Osteoblast (primary cell): Measurements from ENCODE around the gene TRMT1. TPM values are rescaled to one million over a fixed set of nuclear protein-coding genes. Genes with fewer than 3 reads are reported as not detected.

Source experiments
- DNase-seq: peaks from one replicate; pipeline ENCODE4 v3.0.0; 2011; ENCODE audit warnings: low spot score, mixed read lengths; ENCODE audit not compliant: insufficient read length; ENCODE audit errors: missing footprints
- H2AFZ ChIP-seq: 2 replicates; pipeline ENCODE4 v1.6.0; 2011; ENCODE audit warnings: mild to moderate bottlenecking, low read length
- H3K27ac ChIP-seq: 2 replicates; pipeline ENCODE4 v1.5.1; 2011; ENCODE audit warnings: mild to moderate bottlenecking, low read depth, low read length, moderate library complexity
- H3K27me3 ChIP-seq: 2 replicates; pipeline ENCODE4 v1.6.0; 2012; ENCODE audit warnings: mild to moderate bottlenecking, control low read depth, inconsistent platforms, low read length, moderate library complexity; ENCODE audit not compliant: insufficient read depth
- H3K36me3 ChIP-seq: 2 replicates; pipeline ENCODE4 v1.5.1; 2011; ENCODE audit warnings: mild to moderate bottlenecking, low read length, control low read depth, moderate library complexity; ENCODE audit not compliant: insufficient read depth
- H3K4me1 ChIP-seq: 2 replicates; pipeline ENCODE4 v1.5.1; 2011; ENCODE audit warnings: mild to moderate bottlenecking, low read length, control low read depth, moderate library complexity; ENCODE audit not compliant: insufficient read depth
- H3K4me2 ChIP-seq: 2 replicates; pipeline ENCODE4 v1.6.0; 2011; ENCODE audit warnings: mild to moderate bottlenecking, low read length; ENCODE audit not compliant: insufficient read depth
- H3K4me3 ChIP-seq: fragments of 200-600 bp; sonication (generic); 3 replicates; pipeline ENCODE4 v1.5.1; 2012; ENCODE audit warnings: mild to moderate bottlenecking, low read length, inconsistent platforms; ENCODE audit not compliant: insufficient read depth
- H3K79me2 ChIP-seq: 2 replicates; pipeline ENCODE4 v1.6.0; 2012; ENCODE audit warnings: mild to moderate bottlenecking, low read length, control low read depth, inconsistent platforms; ENCODE audit not compliant: insufficient read depth
- H3K9me3 ChIP-seq: 2 replicates; pipeline ENCODE4 v1.5.1; 2011; ENCODE audit warnings: low read depth, low read length, control low read depth
- H4K20me1 ChIP-seq: 2 replicates; pipeline ENCODE4 v1.6.0; 2012; ENCODE audit warnings: mild to moderate bottlenecking, low read length, control low read depth; ENCODE audit not compliant: insufficient read depth
- total RNA-seq: library from RNA; depleted of rRNA; stranded (reverse); fragments of >200 nt; gene quantifications from 2 replicates; pipeline ENCODE4 v1.2.3, GENCODE V29; 2012
- TF ChIP-seq, protein P1 (sequence below): IDR thresholded peaks from 2 replicates; pipeline ENCODE4 v1.5.1; 2011; ENCODE audit warnings: mild to moderate bottlenecking, low read depth, low read length, moderate library complexity; ENCODE audit errors: extremely low read depth

The TRMT1 gene
- total RNA-seq, 1 donor: 29.7 TPM

- peaks cover 97% of the 10 kb centered on the region for H3K79me2 ChIP-seq
- H3K36me3 ChIP-seq: peaks cover 3% of the 10 kb centered on the region
- H4K20me1 ChIP-seq: peaks cover 35% of the 10 kb centered on the region
- no peaks in the 10 kb centered on the region for H3K9me3 ChIP-seq
- TF ChIP-seq, protein P1, sequence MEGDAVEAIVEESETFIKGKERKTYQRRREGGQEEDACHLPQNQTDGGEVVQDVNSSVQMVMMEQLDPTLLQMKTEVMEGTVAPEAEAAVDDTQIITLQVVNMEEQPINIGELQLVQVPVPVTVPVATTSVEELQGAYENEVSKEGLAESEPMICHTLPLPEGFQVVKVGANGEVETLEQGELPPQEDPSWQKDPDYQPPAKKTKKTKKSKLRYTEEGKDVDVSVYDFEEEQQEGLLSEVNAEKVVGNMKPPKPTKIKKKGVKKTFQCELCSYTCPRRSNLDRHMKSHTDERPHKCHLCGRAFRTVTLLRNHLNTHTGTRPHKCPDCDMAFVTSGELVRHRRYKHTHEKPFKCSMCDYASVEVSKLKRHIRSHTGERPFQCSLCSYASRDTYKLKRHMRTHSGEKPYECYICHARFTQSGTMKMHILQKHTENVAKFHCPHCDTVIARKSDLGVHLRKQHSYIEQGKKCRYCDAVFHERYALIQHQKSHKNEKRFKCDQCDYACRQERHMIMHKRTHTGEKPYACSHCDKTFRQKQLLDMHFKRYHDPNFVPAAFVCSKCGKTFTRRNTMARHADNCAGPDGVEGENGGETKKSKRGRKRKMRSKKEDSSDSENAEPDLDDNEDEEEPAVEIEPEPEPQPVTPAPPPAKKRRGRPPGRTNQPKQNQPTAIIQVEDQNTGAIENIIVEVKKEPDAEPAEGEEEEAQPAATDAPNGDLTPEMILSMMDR: peak; percentile 94
- peak overlapping the region; percentile 89 for H3K4me2 ChIP-seq
- DNase-seq: peak; percentile 98
- no peaks in the 10 kb centered on the region for H3K27me3 ChIP-seq
- peak overlapping the region; percentile 80 for H2AFZ ChIP-seq
- H3K4me3 ChIP-seq: peak overlapping the region; percentile 69
- peaks cover 57% of the 10 kb centered on the region for H3K4me1 ChIP-seq
- peak overlapping the region; percentile 69 for H3K27ac ChIP-seq
These were observed 55.3 kb downstream of the TRMT1 start for GRCh38 chr19:13060964-13061927.

- H3K4me1 ChIP-seq: peaks cover 65% of the 10 kb centered on the region
- peaks cover 96% of the 10 kb centered on the region for H3K79me2 ChIP-seq
- peak overlapping the region; percentile 69 for H3K4me3 ChIP-seq
These were observed 56.1 kb downstream of the TRMT1 start for GRCh38 chr19:13060233-13060963.

DNA sequence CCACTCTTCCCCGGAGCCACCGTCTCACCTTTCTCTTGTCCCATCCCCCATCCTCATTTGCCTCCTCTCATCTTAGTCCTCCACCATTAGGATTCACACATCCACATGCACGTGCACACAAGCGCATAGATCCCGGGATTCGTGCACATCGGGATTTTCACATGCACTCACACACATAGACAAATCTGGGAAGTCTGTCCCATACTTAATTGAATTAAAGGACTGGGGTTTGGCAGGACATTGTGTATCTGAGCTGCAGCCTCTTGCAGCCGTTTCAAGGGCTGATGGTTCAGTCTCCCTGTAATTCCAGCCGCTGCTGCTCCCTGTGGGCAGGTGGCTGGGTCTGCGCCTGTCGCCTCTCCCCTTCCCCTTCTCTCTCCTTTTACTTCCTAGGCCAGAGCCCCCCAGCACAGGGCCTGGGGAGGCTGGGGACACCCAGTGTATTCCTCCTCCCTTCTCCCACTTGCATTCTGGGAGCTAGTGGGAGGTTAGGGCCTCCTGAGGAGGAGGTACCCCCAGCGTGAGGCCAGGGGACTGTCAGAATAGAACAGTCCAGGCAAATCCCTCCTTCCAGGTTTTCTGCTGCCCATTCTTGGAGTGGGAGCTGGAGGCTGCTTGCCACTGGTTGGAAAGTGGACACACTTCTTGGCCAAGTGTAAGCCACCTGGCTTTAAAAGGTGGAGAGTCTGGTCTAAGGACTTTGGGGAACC, 57.4 kb downstream of the TRMT1 start:
- H3K79me2 ChIP-seq: peaks cover 87% of the 10 kb centered on the region
- peaks cover 77% of the 10 kb centered on the region for H3K4me1 ChIP-seq
- no peaks in the 10 kb centered on the region for H3K9me3 ChIP-seq
- no peak overlapping the region for H2AFZ ChIP-seq
- TF ChIP-seq, protein P1: no peak
- no peak overlapping the region for H3K27ac ChIP-seq
- H4K20me1 ChIP-seq: peaks cover 29% of the 10 kb centered on the region
- H3K4me2 ChIP-seq: no peak overlapping the region
- H3K27me3 ChIP-seq: no peaks in the 10 kb centered on the region
- H3K4me3 ChIP-seq: no peak overlapping the region
- peak; percentile 73 for DNase-seq
- H3K36me3 ChIP-seq: no peaks in the 10 kb centered on the region

More at GRCh38 chr19:13060233-13060963, 56.1 kb downstream of the TRMT1 start:
- H3K4me2 ChIP-seq: peak overlapping the region; percentile 89
- H2AFZ ChIP-seq: peak overlapping the region; percentile 12
- peak overlapping the region; percentile 69 for H3K27ac ChIP-seq
- TF ChIP-seq, protein P1: no peak
- peak; percentile 91 for DNase-seq
- H4K20me1 ChIP-seq: peaks cover 35% of the 10 kb centered on the region
- no peaks in the 10 kb centered on the region for H3K9me3 ChIP-seq
- no peaks in the 10 kb centered on the region for H3K27me3 ChIP-seq
- no peaks in the 10 kb centered on the region for H3K36me3 ChIP-seq
